ENCODE measurements around the gene DDX24.

DNA sequence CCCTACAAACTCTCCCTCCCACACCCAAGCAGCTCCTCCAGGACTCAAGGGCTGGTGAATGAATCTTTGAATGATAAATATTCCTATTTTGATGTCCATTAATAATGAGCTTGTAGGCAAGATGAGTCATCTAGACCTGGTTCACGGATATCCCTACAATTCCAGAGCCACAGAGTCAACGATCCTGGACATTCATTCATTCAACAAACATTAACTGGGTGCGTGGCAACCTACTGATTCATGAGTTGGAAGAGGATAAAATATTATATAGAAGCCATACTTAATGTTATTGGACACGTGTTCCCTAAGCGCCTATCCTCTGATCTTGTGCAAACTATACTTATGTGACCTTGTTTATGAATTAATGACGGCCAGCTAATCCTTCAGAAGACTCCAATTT lies 55.3 kb downstream of the DDX24 start:
- TF ChIP-seq, protein P1, sequence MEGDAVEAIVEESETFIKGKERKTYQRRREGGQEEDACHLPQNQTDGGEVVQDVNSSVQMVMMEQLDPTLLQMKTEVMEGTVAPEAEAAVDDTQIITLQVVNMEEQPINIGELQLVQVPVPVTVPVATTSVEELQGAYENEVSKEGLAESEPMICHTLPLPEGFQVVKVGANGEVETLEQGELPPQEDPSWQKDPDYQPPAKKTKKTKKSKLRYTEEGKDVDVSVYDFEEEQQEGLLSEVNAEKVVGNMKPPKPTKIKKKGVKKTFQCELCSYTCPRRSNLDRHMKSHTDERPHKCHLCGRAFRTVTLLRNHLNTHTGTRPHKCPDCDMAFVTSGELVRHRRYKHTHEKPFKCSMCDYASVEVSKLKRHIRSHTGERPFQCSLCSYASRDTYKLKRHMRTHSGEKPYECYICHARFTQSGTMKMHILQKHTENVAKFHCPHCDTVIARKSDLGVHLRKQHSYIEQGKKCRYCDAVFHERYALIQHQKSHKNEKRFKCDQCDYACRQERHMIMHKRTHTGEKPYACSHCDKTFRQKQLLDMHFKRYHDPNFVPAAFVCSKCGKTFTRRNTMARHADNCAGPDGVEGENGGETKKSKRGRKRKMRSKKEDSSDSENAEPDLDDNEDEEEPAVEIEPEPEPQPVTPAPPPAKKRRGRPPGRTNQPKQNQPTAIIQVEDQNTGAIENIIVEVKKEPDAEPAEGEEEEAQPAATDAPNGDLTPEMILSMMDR (IDR thresholded peaks at IDR 0.05; ENCODE audit: low read depth, low read length, poor library complexity, severe bottlenecking), result no peak
- TF ChIP-seq EZH2phosphoT487 (IDR thresholded peaks at IDR 0.05; ENCODE audit: borderline replicate concordance, low read length), result no peak

Data from DOHH2 (cell line).